Activated naive CD4-positive, alpha-beta T cell (primary cell): ENCODE data around the gene SCYGR6.
A peak's percentile ranks its signal among the peaks of the same experiment; 100 is the strongest.
"Not testable (repeated sequence)": the region's sequence is repeated elsewhere in the genome, so short reads cannot be mapped to it uniquely, and the experiment has no call there.

ENCODE experiments used
- DNase-seq, 4 experiments: peaks; one replicate each; lab custom pipeline; 2025; lab: John Stamatoyannopoulos, UW

SCYGR6 gene

DNA sequence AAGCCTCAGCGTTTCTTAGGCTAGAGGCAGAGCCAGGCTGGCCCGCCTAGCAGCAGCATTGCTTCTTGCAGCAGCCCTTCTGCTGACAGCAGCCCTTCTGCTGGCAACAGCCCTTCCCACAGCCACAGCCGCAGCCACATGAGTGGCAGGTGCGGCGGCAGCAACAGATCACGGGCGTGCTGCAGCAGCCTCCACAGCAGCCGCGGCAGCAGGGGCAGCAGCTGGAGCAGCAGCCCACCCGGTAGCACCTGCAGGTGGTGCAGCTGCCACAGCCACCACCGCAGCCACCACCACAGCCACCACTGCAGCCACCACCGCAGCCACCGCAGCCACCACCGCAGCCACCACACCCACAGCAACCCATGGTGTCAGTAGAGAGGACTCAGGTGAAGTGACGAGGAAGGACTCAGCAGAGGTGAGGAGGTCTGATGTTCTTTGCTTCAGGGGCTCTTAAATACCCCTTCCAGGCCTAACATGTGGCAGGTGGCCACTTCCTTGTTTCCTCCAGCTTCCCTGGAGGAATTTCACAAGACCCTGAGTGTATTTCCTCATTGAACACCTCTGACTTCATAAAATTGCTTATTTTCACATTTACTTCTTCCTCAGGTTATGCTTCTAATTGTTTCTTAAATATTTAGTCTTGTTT lies at the start of gene SCYGR6:
Gene SCYGR6, minus strand, starts transcription at position 364 of the 646 bp plus-strand sequence. Its CDS starts 0 bp downstream, at position 364.
- no peak for DNase-seq

GRCh38 chr2:227774011-227774624 lies 49.6 kb upstream of the SCYGR6 start:
- DNase-seq: no peak

DNA sequence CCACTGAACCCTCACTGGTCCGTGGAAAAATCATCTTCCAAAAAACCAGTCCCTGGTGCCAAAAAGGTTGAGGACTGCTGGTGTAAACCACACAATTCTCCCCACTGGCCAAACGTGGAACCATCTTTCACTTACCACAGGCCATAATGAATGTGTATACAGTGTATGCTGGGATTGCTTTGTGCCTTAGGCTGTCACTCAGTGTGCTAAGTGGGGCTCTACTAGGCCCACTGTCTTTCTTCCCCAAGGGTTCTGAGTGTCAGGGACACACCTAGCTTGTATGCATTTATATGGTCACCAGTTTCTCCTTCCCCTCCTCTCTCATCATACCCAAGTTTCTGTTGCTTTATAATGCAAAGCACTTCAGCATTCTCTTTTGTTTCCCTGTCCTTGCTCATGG lies 48.4 kb upstream of the SCYGR6 start:
- DNase-seq: no peak

DNA sequence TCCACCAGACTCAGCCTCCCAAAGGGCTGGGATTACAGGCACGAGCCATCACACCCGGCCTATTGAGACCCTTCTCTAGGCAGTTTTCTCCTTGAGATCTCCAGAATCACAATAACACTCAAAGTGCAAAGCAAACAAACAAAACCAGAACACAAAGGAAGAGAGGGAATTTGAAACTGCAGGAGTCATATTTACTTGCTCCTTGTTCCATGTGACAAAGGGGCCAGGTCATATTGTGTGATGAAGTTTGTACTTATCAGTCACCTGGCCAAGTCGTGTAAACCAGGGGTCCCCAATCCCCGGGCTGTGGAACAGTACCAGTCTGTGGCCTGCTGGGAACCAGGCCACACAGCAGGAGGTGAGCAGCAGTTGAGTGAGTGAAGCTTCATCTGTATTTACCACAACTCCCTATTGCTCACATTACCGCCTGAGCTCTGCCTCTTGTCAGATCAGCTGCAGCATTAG lies 47.7 kb upstream of the SCYGR6 start:
- DNase-seq: no peak

GRCh38 chr2:227767830-227768229 lies 43.3 kb upstream of the SCYGR6 start:
- DNase-seq: no peak

- peak; percentile 14 to 37 (median 18) for DNase-seq
Measured at GRCh38 chr2:227766373-227766883, 41.9 kb upstream of the SCYGR6 start.

- DNase-seq: no peak
Measured at GRCh38 chr2:227765788-227766372, 41.3 kb upstream of the SCYGR6 start.

DNA sequence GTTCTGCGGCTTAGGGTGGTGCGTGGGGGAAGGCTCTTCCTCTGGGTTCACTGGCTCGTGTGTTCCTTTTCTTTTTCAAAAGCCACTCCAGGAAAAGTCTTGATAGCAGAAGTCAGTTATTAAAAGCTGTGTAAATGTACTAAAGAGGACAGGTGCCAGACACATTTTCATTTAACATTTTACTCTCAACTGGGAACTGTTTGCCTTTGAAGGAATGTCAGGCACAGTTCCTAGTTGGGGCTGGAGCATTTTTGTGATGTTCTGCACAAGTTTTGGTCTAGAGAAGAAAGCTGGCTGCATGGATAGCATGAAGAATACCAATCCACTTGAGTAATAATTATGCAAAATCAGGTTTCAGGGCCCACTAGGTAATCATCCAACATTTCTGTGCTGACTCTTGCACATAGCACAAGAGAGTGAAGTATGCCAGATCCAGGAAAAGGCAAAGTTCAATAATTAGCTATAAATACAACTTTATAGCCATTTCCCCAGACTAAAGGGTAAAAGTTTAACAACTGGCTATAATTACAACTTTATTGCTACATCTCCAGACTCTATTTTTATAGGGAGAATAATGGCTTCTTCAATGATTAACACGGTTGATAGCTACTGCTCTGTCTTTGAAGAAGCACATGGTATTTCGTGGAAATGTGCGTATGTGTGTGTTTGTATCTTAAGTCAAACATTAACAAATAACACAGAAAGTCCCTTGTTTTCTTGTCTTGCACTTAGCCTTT lies 37.4 kb upstream of the SCYGR6 start:
- no peak for DNase-seq

DNA sequence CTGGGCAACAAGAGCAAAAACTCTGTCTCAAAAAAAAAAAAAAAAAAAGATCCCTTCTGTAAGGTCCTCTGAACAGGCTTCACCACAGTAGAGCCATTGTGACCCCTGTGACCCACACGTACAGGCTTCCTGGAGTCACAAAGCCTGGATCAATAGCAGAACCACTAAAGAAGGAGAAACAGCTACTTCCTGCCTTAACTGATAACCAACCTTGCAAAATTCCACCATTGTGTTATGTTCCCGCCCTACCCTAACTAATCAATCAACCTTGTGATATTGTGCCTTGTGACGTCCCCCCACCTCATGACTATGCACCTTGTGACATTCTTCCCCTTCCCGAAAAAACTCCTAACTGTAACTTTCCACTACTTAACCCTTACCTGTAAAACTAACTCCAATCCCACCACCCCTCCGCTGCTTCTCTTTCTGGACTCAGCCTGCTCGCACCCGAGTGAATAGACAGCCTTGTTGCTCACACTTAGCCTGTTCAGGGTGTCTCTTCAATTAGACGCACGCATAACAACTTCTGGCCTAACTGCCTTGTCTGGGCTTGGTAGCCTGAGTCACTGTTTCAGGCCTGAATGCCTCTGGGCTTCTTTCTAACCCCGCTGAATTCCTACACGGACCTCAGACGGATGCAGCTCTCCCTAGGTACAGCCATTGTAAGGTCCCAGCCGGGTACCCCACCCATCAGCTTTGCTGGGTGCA lies 35.0 kb upstream of the SCYGR6 start:
- DNase-seq: no peak

GRCh38 chr2:227756261-227756660 lies 31.7 kb upstream of the SCYGR6 start:
- not testable (repeated sequence) for DNase-seq

GRCh38 chr2:227748079-227748478 lies 23.5 kb upstream of the SCYGR6 start:
- no peak for DNase-seq

DNA sequence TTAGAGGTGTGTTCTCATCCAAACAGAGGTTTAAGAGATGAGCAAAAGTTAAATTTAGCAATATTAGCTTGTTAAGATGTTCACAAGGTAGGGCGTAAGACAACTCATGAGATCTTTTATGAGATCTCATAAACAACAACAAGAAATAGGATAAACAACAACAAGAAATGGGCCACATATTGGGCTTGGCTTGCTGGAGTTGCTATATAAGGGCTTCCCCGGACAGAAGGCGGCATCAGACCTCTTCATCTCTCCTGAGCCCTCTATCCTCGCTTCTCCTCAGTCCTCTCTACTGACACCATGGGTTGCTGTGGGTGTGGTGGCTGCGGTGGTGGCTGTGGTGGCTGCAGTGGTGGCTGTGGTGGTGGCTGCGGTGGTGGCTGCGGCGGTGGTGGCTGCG lies 21.0 kb upstream of the SCYGR6 start, which contains the start of gene SCYGR8:
Gene SCYGR8, plus strand, starts transcription at position 301 of the 400 bp plus-strand sequence. Its CDS starts 0 bp downstream, at position 301.
- DNase-seq: no peak

- DNase-seq: not testable (repeated sequence)
Measured at GRCh38 chr2:227740705-227741104, 16.1 kb upstream of the SCYGR6 start.

GRCh38 chr2:227739351-227739750 lies 14.8 kb upstream of the SCYGR6 start:
- DNase-seq: no peak

DNA sequence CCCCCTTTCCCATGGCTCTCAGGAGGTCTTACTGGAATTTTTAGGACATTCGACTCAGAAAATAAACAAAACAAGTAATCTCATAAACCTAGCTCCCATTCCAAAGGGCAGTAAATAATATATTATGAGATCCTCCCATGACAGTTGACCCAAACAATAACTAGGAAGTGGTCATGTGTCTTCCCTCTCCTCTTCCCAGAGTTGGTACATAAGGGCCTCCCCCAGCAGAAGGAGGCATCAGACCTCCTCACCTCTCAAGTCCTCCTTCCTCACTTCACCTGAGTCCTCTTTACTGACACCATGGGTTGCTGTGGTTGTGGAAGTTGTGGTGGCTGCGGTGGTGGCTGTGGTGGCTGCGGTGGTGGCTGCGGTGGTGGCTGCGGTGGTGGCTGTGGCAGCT lies 3.5 kb upstream of the SCYGR6 start, which contains the start of gene SCYGR7:
Gene SCYGR7, plus strand, starts transcription at position 301 of the 400 bp plus-strand sequence. Its CDS starts 0 bp downstream, at position 301.
- no peak for DNase-seq

GRCh38 chr2:227722821-227723220 lies 1.7 kb downstream of the SCYGR6 start:
- not testable (repeated sequence) for DNase-seq

DNA sequence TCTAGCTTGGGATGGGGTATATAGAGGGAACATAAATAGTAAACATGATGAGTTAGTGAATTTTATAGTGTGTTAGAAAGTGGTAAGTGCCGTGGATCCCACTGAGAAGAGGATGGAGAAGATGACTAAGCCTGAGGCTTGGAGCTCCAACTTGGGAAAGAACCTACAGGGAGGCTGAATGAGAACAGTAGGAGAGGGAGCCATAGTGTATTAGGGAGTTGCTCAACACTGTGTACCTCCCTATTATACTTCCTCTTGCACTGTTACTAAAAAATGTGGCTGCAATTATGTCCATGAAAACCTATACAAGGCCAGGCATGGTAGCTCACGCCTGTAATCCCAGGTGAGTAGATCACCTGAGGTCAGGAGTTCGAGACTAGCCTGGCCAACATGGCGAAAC lies 3.9 kb downstream of the SCYGR6 start:
- DNase-seq: no peak

DNA sequence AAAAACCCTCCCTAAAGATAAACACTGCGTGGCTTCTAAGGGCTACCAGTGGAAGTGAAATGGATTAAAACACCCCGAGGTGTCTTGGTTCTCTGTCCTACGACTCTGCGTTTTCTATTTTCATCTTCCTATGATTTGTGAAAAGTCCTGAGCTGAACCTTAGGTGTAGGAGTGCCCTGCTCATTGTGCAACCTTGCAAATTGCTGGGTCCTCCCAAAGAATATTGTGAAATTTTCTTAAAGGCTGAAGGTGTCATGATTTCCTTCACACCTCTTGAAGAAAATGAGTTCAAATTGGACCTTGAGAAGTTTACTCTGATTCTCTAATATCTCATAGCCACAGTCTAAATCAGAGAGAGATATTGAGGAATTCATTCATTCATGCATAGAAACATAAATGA lies 4.9 kb downstream of the SCYGR6 start:
- no peak for DNase-seq

GRCh38 chr2:227717687-227718567 lies 6.6 kb downstream of the SCYGR6 start, which contains the start of gene SLC19A3:
Gene SLC19A3, minus strand, starts transcription at chr2:227718028. Its CDS starts 15,710 bp downstream, at chr2:227702318.
- no peak for DNase-seq

DNA sequence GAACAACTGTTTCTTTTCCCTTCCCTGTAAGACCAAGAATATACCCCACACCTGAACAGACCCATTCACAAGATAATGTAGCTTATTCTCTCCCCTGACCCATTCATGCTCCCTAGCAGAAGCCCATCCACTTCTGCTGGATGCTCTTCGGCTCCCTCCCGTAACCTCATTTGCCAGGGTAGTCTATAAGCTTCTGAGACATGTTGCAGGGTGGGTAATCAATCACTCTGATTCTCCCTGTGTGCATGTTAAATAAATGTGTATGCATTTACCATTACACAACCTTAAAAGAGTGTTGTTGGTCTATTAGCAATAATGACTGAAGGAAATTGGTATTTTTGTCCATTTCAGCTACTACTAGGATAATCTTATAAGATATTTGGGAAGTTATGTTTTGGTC lies 8.1 kb downstream of the SCYGR6 start:
- no peak for DNase-seq
